ENCODE measurements around the gene NEK7. TPM values are rescaled to one million over a fixed set of nuclear protein-coding genes. Genes with fewer than 3 reads are reported as not detected.

Gene NEK7
- total RNA-seq, 3 donors from 2014 or later (not counting 1 experiment from before 2014, with no cell fraction given): 34.1 to 57.5 (median 42.1) TPM

GRCh38 chr1:198290089-198290683, 133.4 kb downstream of the NEK7 start:
- 100% methylated on average over 4 of the region's 7 CpGs for WGBS (ENCODE audit: insufficient coverage)
- Histone ChIP-seq H3K27me3 (ENCODE audit: control insufficient read depth, insufficient read depth, low read length) (no peaks in the 10 kb centered on the region), H3K4me1 (ENCODE audit: control insufficient read depth, insufficient read depth, low read length) (no peaks in the 10 kb centered on the region), H3K9me3 (ENCODE audit: control insufficient read depth, insufficient read depth, low read length) (no peaks in the 10 kb centered on the region), H3K36me3 (ENCODE audit: control insufficient read depth, insufficient read depth, low read length) (peaks cover 23% of the 10 kb centered on the region), H3K27ac (ENCODE audit: low read length) (no peak overlapping the region), H3K4me3 (ENCODE audit: low read length) (no peak overlapping the region)
- Mint-ChIP-seq H3K9me3 (no peaks in the 10 kb centered on the region), H3K4me3 (no peak overlapping the region), H3K4me1 (peaks cover 7 to 22% of the 10 kb centered on the region in 2 donors), H3K27ac (no peak overlapping the region), H3K36me3 (no peaks in the 10 kb centered on the region), H3K27me3 (ENCODE audit: low read depth in 2 of 2) (no peaks in the 10 kb centered on the region)
- ATAC-seq: no peak
- no peak for TF ChIP-seq CTCF (IDR thresholded peaks at IDR 0.05)
- no peak for DNase-seq
- intact Hi-C loops (cut with micrococcal nuclease): no loop called here

- Histone ChIP-seq H3K27me3 (ENCODE audit: control insufficient read depth, insufficient read depth, low read length) (no peaks in the 10 kb centered on the region), H3K4me1 (ENCODE audit: control insufficient read depth, insufficient read depth, low read length) (no peaks in the 10 kb centered on the region), H3K9me3 (ENCODE audit: control insufficient read depth, insufficient read depth, low read length) (no peaks in the 10 kb centered on the region), H3K4me3 (ENCODE audit: low read length) (no peak overlapping the region), H3K27ac (ENCODE audit: low read length) (no peak overlapping the region), H3K36me3 (ENCODE audit: control insufficient read depth, insufficient read depth, low read length) (peaks cover 25% of the 10 kb centered on the region)
- peak overlapping the region in 1 of 2 donors; percentile 50 for H3K27ac Mint-ChIP-seq
- DNase-seq (no peak), ATAC-seq (no peak)
- H3K4me3 Mint-ChIP-seq: no peak overlapping the region
- no peaks in the 10 kb centered on the region for H3K9me3 Mint-ChIP-seq
- TF ChIP-seq CTCF (IDR thresholded peaks at IDR 0.05): no peak
- intact Hi-C loops (cut with micrococcal nuclease): no loop called here
- no peaks in the 10 kb centered on the region for H3K36me3 Mint-ChIP-seq
- no peaks in the 10 kb centered on the region for H3K27me3 Mint-ChIP-seq (ENCODE audit: low read depth in 2 of 2)
- peaks cover 7 to 22% of the 10 kb centered on the region in 2 donors for H3K4me1 Mint-ChIP-seq
Observed at GRCh38 chr1:198291036-198291435, 134.2 kb downstream of the NEK7 start.

GRCh38 chr1:198291924-198292323, 135.1 kb downstream of the NEK7 start:
- Mint-ChIP-seq H3K27ac (no peak overlapping the region), H3K4me1 (peaks cover 7 to 22% of the 10 kb centered on the region in 2 donors), H3K27me3 (ENCODE audit: low read depth in 2 of 2) (no peaks in the 10 kb centered on the region), H3K4me3 (no peak overlapping the region), H3K36me3 (no peaks in the 10 kb centered on the region), H3K9me3 (no peaks in the 10 kb centered on the region)
- no peak for TF ChIP-seq CTCF (IDR thresholded peaks at IDR 0.05)
- H3K36me3 ChIP-seq (ENCODE audit: control insufficient read depth, insufficient read depth, low read length): peaks cover 27% of the 10 kb centered on the region
- no peak overlapping the region for H3K4me3 ChIP-seq (ENCODE audit: low read length)
- H3K27me3 ChIP-seq (ENCODE audit: control insufficient read depth, insufficient read depth, low read length): no peaks in the 10 kb centered on the region
- H3K4me1 ChIP-seq (ENCODE audit: control insufficient read depth, insufficient read depth, low read length): no peaks in the 10 kb centered on the region
- H3K27ac ChIP-seq (ENCODE audit: low read length): no peak overlapping the region
- no peak for DNase-seq
- no peak for ATAC-seq
- intact Hi-C loops (cut with micrococcal nuclease): no loop called here
- no peaks in the 10 kb centered on the region for H3K9me3 ChIP-seq (ENCODE audit: control insufficient read depth, insufficient read depth, low read length)

- Histone ChIP-seq H3K4me1 (ENCODE audit: control insufficient read depth, insufficient read depth, low read length) (no peaks in the 10 kb centered on the region), H3K27ac (ENCODE audit: low read length) (no peak overlapping the region), H3K27me3 (ENCODE audit: control insufficient read depth, insufficient read depth, low read length) (no peaks in the 10 kb centered on the region), H3K36me3 (ENCODE audit: control insufficient read depth, insufficient read depth, low read length) (peaks cover 31% of the 10 kb centered on the region), H3K4me3 (ENCODE audit: low read length) (no peak overlapping the region), H3K9me3 (ENCODE audit: control insufficient read depth, insufficient read depth, low read length) (no peaks in the 10 kb centered on the region)
- TF ChIP-seq CTCF (IDR thresholded peaks at IDR 0.05): no peak
- H3K27ac Mint-ChIP-seq: no peak overlapping the region
- H3K4me1 Mint-ChIP-seq: peaks cover 8 to 14% of the 10 kb centered on the region in 2 donors
- DNase-seq (no peak), ATAC-seq (no peak)
- intact Hi-C loops (cut with micrococcal nuclease): no loop called here
- H3K27me3 Mint-ChIP-seq (ENCODE audit: low read depth in 2 of 2): no peaks in the 10 kb centered on the region
- H3K9me3 Mint-ChIP-seq: no peaks in the 10 kb centered on the region
- no peak overlapping the region for H3K4me3 Mint-ChIP-seq
- no peaks in the 10 kb centered on the region for H3K36me3 Mint-ChIP-seq
- WGBS (ENCODE audit: insufficient coverage): 92% methylated on average over 8 of the region's 8 CpGs
Observed at GRCh38 chr1:198295225-198295624, 138.4 kb downstream of the NEK7 start.

Measured in natural killer cell (primary cell).